Activated T-helper 17 cell treated with anti-CD3 and anti-CD28 coated beads, Interleukin-2, amount 50 U/mL, for 72 hours (primary cell): ENCODE data around the gene GRIPAP1. TPM values are rescaled to one million over a fixed set of nuclear protein-coding genes. Genes with fewer than 3 reads are reported as not detected.

ENCODE experiments used
- ATAC-seq: fragments of 150-1000 bp; cut with Tn5 transposase; replicated peaks from 2 replicates; pipeline ENCODE4 v1.10.0; 2021; ENCODE audit warnings: mild to moderate bottlenecking, moderate library complexity
- H3K27ac Mint-ChIP-seq: one replicate; pipeline ENCODE4 v1.8.0; 2022; ENCODE audit warnings: mixed read lengths
- H3K27me3 Mint-ChIP-seq: one replicate; pipeline ENCODE4 v1.8.0; 2022; ENCODE audit warnings: mixed read lengths
- H3K36me3 Mint-ChIP-seq: one replicate; pipeline ENCODE4 v1.8.0; 2022; ENCODE audit warnings: low read depth, mild to moderate bottlenecking, mixed read lengths
- H3K4me1 Mint-ChIP-seq: one replicate; pipeline ENCODE4 v1.8.0; 2022; ENCODE audit warnings: mixed read lengths
- H3K4me3 Mint-ChIP-seq: one replicate; pipeline ENCODE4 v1.8.0; 2022; ENCODE audit warnings: mild to moderate bottlenecking, mixed read lengths
- H3K9me3 Mint-ChIP-seq: one replicate; pipeline ENCODE4 v1.8.0; 2022; ENCODE audit warnings: mixed read lengths
- total RNA-seq, 2 donors: library from RNA; stranded (reverse); gene quantifications; one replicate each; pipeline ENCODE4 v1.2.3, GENCODE V29; 2022

Gene GRIPAP1, protein sequence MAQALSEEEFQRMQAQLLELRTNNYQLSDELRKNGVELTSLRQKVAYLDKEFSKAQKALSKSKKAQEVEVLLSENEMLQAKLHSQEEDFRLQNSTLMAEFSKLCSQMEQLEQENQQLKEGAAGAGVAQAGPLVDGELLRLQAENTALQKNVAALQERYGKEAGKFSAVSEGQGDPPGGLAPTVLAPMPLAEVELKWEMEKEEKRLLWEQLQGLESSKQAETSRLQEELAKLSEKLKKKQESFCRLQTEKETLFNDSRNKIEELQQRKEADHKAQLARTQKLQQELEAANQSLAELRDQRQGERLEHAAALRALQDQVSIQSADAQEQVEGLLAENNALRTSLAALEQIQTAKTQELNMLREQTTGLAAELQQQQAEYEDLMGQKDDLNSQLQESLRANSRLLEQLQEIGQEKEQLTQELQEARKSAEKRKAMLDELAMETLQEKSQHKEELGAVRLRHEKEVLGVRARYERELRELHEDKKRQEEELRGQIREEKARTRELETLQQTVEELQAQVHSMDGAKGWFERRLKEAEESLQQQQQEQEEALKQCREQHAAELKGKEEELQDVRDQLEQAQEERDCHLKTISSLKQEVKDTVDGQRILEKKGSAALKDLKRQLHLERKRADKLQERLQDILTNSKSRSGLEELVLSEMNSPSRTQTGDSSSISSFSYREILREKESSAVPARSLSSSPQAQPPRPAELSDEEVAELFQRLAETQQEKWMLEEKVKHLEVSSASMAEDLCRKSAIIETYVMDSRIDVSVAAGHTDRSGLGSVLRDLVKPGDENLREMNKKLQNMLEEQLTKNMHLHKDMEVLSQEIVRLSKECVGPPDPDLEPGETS
- 100 to 1,000 TPM in 1 of 2 donors, 10 to 100 TPM in 1; 88.0 to 126 TPM for total RNA-seq

DNA sequence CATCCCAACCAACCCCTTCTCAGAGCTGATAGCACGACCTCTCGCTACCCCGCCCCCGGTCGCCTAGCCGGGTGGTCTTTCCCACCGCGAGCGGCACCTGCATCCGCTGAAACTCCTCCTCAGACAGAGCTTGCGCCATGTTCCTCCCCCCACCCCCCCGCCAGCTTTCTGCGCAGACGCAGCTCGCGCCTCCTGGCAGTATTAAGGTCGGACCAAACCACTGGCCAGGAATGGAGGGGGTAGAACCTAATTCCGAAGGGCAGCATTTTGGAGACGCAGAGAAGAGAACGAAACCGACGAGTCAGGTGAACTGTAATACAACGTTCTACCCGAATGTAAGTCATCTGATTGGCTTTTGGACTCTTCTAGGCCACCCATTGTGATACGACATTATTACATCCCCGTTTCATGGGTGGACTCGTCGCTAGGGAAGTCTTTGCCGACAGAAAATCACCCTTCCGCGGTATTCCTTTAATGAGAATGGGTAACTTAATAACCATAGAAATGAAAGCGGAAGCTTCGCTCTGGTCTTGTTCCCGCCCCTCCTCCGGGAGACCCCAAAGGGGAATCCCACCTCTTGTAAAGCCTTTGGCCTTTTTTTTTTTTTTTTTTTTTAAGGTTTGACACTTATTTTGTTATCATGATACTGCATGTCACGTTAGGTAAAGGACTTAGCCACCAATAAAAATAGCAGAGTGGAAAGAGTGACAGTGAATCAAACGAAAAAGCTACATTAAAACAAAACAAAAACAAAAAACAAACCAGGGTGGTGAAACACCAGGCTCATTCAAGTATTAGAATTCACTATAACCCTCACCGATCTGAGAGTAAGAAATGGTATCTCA, at the start of gene GRIPAP1:
GRIPAP1 (minus strand) TSS at position 174 of the 845 bp plus-strand sequence; CDS start at position 139, 35 bp downstream.
- H3K9me3 Mint-ChIP-seq, result no peaks in the 10 kb centered on the region
- no peaks in the 10 kb centered on the region for H3K27me3 Mint-ChIP-seq
- ATAC-seq, result peak; percentile 77
- H3K36me3 Mint-ChIP-seq, result peaks cover 43% of the 10 kb centered on the region
- H3K27ac Mint-ChIP-seq, result peak within 1 kb of the TSS; percentile 97
- peak within 1 kb of the TSS; percentile 94 for H3K4me3 Mint-ChIP-seq
- H3K4me1 Mint-ChIP-seq, result peaks cover 20% of the 10 kb centered on the region

- Mint-ChIP-seq H3K4me3 (peak overlapping the region; percentile 96), H3K27ac (peak overlapping the region; percentile 93), H3K27me3 (no peaks in the 10 kb centered on the region), H3K9me3 (no peaks in the 10 kb centered on the region), H3K36me3 (peaks cover 29% of the 10 kb centered on the region), H3K4me1 (peaks cover 5% of the 10 kb centered on the region)
- no peak for ATAC-seq
These were observed 41.9 kb upstream of the GRIPAP1 start for GRCh38 chrX:49043987-49044281.

DNA sequence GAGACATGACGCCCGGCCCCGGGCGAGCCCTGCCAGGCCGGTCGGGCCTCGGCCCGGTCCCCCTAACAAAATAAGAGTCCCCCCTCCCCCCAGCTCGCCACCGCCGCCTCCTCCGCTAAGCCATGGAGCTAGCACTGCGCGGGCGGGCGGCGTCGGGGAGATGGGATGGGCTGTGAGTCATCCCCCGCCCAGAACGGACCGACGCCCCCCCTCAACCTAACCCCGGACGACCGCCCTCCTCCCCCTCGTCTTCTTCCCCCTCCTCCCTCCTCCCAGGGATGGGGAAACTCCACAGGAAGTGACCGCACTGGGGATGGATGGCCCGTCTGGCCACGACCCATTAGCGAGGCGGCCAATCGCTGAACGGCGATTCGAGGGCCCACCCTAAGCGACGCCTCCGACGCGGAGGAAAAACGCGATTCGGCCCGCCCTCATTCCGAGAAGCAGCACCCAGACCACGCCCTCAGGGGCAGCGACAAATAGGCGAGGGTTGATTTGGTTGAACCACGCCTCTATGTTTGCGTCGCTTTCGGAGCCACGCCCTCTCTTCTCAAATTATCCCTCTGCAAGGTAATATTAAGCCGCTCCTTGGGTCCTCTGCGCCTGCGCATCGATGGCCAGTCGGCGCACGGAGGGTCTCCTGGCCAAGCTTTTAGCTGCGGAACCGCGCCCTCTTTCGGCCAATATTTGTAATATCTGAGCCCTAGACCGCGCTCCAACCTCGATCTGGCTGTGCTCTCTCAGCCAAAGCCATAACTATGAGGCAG, 41.3 kb upstream of the GRIPAP1 start, which contains the start of gene TFE3:
TFE3 (minus strand) TSS at position 138 of the 767 bp plus-strand sequence; CDS start at position 7, 131 bp downstream.
- ATAC-seq, result peak; percentile 92
- Mint-ChIP-seq H3K9me3 (no peaks in the 10 kb centered on the region), H3K4me1 (peaks cover 5% of the 10 kb centered on the region), H3K4me3 (peak within 1 kb of the TSS; percentile 96), H3K27ac (peak within 1 kb of the TSS; percentile 93), H3K36me3 (peaks cover 35% of the 10 kb centered on the region), H3K27me3 (no peaks in the 10 kb centered on the region)

DNA sequence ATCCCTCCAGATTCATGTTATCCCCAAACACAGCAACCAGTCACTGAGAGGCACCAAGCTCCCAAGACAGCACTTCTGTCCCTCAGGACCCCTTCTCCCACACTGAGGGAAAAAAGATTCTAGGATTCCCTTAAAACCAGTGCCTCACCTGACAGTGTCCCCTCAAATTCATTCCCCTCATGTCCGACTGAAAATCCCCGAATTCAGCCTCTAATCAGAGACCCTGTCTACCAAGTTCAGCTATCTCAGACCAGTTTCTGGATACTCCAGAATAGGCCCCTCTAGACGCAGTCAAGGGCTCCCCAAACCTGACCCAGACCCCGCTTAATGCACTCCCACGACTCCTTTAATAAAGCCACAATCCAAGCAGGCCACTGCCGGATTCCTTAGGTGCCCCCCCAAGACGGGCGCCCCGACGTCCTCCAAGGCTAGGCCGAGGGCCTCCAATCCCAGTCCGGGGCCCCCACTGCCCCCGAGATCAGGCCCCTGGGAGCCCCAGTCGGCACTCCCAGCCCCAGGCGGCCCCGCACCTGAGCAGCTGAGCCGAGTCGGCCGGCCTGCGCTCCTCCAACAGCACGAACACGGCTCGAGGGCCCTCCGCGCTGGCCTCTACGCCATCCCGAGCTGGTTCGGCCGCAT, 40.6 kb upstream of the GRIPAP1 start:
- Mint-ChIP-seq H3K9me3 (no peaks in the 10 kb centered on the region), H3K4me1 (peaks cover 5% of the 10 kb centered on the region), H3K27me3 (no peaks in the 10 kb centered on the region), H3K27ac (peak overlapping the region; percentile 93), H3K4me3 (peak overlapping the region; percentile 96), H3K36me3 (peaks cover 42% of the 10 kb centered on the region)
- ATAC-seq, result no peak

GRCh38 chrX:49041744-49042580, 39.9 kb upstream of the GRIPAP1 start:
- H3K27me3 Mint-ChIP-seq, result no peaks in the 10 kb centered on the region
- no peaks in the 10 kb centered on the region for H3K9me3 Mint-ChIP-seq

DNA sequence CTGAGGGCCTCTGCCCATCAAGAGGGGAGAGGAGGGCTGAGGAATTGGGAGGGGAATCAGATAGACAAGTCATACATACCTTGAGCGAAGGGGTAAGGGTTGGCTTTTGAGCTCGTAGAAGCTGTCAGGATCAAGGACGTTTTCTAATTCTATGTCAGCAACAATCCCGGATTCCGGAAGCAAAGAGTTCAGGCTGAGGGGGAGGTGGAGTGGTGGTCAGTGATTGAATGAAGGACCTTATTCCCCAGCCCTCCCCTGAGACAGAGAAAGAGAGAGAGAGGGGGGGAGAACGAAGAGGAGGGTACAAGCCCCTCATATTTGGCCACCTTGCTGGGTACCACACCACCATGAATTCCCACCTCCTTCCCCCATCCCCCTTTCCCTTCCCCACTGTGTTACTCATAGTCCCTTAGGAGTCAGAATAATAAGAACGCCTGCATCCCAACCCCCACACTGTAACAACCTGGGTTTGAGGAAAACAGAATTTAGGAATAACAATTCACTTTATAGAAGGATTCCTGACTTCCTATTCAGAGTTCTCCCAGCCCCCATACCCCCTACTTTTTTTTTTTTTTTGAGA, 38.4 kb upstream of the GRIPAP1 start:
- Mint-ChIP-seq H3K4me3 (peak overlapping the region; percentile 96), H3K27me3 (no peaks in the 10 kb centered on the region), H3K4me1 (peaks cover 5% of the 10 kb centered on the region), H3K27ac (peak overlapping the region; percentile 52), H3K9me3 (no peaks in the 10 kb centered on the region), H3K36me3 (peaks cover 47% of the 10 kb centered on the region)
- no peak for ATAC-seq

More at GRCh38 chrX:49041744-49042580, 39.9 kb upstream of the GRIPAP1 start:
- H3K4me3 Mint-ChIP-seq, result peak overlapping the region; percentile 96
- ATAC-seq, result no peak
- peaks cover 5% of the 10 kb centered on the region for H3K4me1 Mint-ChIP-seq
- peak overlapping the region; percentile 93 for H3K27ac Mint-ChIP-seq
- H3K36me3 Mint-ChIP-seq, result peaks cover 47% of the 10 kb centered on the region

DNA sequence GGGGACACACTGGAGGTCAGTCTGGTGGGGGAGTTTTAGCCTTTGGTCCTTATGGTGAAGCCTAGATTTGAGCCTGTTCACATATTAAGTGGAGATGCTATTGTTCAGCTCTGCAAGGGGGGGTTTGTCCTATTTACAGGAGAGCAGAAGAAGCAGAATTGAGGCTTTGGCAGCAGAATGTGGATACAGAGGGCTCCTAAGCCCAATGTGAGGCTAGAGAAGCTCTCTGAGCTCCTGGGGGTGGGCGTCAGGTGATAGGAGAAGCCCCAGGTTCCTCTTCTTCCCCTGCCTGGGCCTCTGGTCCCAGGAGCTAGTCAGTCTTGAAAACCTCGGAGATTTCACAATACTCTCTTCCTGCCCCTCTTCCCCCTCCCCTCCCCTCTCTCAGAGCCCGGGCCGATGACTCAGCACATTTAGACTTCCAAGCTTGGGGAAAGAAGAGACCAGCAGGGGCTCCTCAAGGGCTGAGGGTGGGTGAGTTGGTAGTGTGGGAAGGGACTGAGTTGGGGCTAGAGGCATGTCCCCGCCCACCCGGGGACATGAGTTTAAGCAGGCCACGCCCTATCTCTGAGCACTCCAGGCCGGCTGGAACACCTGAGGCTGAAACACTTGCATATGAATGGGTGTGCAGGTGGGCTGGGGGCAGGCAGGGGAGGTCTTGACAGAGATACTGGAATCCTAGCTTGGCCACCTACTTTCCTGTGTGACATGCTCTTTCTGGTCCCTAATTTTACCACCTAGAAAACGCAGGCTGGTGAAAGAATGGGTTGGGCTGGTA, 37.7 kb upstream of the GRIPAP1 start:
- peak overlapping the region; percentile 96 for H3K4me3 Mint-ChIP-seq
- no peaks in the 10 kb centered on the region for H3K27me3 Mint-ChIP-seq
- H3K36me3 Mint-ChIP-seq, result peaks cover 50% of the 10 kb centered on the region
- ATAC-seq, result no peak
- no peaks in the 10 kb centered on the region for H3K9me3 Mint-ChIP-seq
- peaks cover 5% of the 10 kb centered on the region for H3K4me1 Mint-ChIP-seq
- H3K27ac Mint-ChIP-seq, result peak overlapping the region; percentile 52

GRCh38 chrX:49037883-49038475, 35.9 kb upstream of the GRIPAP1 start:
- no peak for ATAC-seq
- H3K27ac Mint-ChIP-seq, result no peak overlapping the region
- H3K27me3 Mint-ChIP-seq, result no peaks in the 10 kb centered on the region
- no peaks in the 10 kb centered on the region for H3K9me3 Mint-ChIP-seq
- peaks cover 68% of the 10 kb centered on the region for H3K36me3 Mint-ChIP-seq
- no peak overlapping the region for H3K4me3 Mint-ChIP-seq
- H3K4me1 Mint-ChIP-seq, result peaks cover 5% of the 10 kb centered on the region

GRCh38 chrX:49030283-49030682, 28.2 kb upstream of the GRIPAP1 start:
- H3K36me3 Mint-ChIP-seq, result peaks cover 53% of the 10 kb centered on the region
- ATAC-seq, result no peak
- H3K9me3 Mint-ChIP-seq, result no peaks in the 10 kb centered on the region
- no peaks in the 10 kb centered on the region for H3K4me1 Mint-ChIP-seq
- H3K4me3 Mint-ChIP-seq, result no peak overlapping the region
- H3K27me3 Mint-ChIP-seq, result no peaks in the 10 kb centered on the region
- H3K27ac Mint-ChIP-seq, result no peak overlapping the region

DNA sequence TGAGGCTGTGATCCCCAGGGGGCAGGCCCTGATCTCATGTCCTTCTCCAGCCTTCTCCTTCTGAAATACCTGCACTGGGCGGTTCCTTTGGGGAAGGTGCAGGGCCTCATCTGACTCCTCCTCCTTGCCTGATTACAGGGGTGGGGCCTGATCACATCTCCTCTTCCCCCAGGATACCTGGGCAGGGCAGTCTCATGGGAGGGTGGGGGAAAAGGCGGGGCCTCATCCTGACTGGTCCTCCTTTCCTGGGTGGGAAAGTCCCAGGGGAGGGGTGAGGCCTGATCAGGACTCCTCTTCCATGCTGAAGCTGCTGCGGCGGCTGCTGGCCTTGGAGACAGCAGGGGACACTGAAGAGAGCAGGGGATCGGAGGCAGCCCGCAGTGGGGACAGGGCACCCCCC, 27.8 kb upstream of the GRIPAP1 start:
- Mint-ChIP-seq H3K36me3 (peaks cover 51% of the 10 kb centered on the region), H3K9me3 (no peaks in the 10 kb centered on the region), H3K4me3 (no peak overlapping the region), H3K27me3 (no peaks in the 10 kb centered on the region), H3K4me1 (no peaks in the 10 kb centered on the region), H3K27ac (no peak overlapping the region)
- no peak for ATAC-seq

DNA sequence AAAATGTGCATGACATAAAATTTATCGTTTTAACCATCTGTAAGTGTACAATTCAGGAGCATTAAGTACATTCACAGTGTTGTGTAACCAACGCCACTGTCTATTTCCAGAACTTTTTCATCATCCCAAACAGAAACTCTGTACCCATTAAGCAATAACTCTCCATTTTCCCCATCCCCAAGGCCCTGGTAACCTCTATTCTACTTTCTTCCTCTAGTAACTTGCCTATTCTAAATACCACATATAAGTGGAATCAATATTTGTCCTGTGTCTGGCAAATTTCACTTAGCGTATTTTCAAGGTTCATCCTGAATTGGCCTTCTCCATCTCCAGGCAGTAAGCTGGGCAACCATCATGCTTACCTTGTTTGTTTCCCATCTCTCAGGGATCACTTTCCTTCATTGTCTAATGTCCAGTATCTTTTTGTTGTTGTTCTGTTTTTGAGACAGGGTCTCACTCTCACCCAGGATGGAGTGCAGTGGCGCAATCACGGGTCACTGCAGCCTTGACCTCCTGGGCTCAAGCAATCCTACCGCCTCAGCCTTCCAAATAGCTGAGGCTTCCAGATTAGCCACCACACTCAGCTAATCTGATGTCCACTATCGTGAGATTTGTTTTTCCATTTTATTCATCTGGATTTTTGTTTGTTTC, 17.7 kb upstream of the GRIPAP1 start:
- Mint-ChIP-seq H3K4me1 (no peaks in the 10 kb centered on the region), H3K27ac (no peak overlapping the region), H3K9me3 (no peaks in the 10 kb centered on the region), H3K27me3 (no peaks in the 10 kb centered on the region), H3K4me3 (no peak overlapping the region), H3K36me3 (peaks cover 6% of the 10 kb centered on the region)
- ATAC-seq, result no peak
